WTC11 (cell line): ENCODE data around the gene TMEM178B. TPM values are rescaled to one million over a fixed set of nuclear protein-coding genes. Genes with fewer than 3 reads are reported as not detected.

Source experiments
- ATAC-seq: fragments of 200-7000 bp; cut with Tn5 transposase; 2 replicates; pipeline ENCODE4 v1.10.0; 2021; ENCODE audit warnings: mild to moderate bottlenecking, moderate library complexity
- CTCF ChIA-PET: fragments of 300-600 bp; sonication (Branson Sonifier 250); formaldehyde crosslinking; loops from one replicate; lab custom pipeline; 2021; ENCODE audit warnings: antibody characterized with exemption; lab: Charles Lee
- POLR2A ChIA-PET: fragments of 350-600 bp; sonication (Branson Sonifier 250); formaldehyde crosslinking; loops from one replicate; lab custom pipeline; 2021; ENCODE audit warnings: antibody characterized with exemption; lab: Charles Lee
- DNase-seq: peaks from one replicate; pipeline ENCODE4 v3.0.0; 2021; ENCODE audit warnings: low spot score
- H3K27ac Mint-ChIP-seq: 2 replicates; pipeline ENCODE4 v1.8.0; 2021; ENCODE audit warnings: mixed read lengths
- H3K27me3 Mint-ChIP-seq: 2 replicates; pipeline ENCODE4 v1.8.0; 2021; ENCODE audit warnings: low read depth, mild to moderate bottlenecking, moderate library complexity, mixed read lengths
- H3K36me3 Mint-ChIP-seq: 2 replicates; pipeline ENCODE4 v1.8.0; 2021; ENCODE audit warnings: mixed read lengths
- H3K4me1 Mint-ChIP-seq: 2 replicates; pipeline ENCODE4 v1.8.0; 2022; ENCODE audit warnings: mixed read lengths
- H3K4me3 Mint-ChIP-seq: 2 replicates; pipeline ENCODE4 v1.8.0; 2021; ENCODE audit warnings: mild to moderate bottlenecking, moderate library complexity, mixed read lengths
- H3K9me3 Mint-ChIP-seq: 2 replicates; pipeline ENCODE4 v1.8.0; 2021; ENCODE audit warnings: mixed read lengths
- AR ChIP-seq: fragments of 250-450 bp; sonication (Bioruptor Pico); IDR thresholded peaks from 2 replicates; pipeline ENCODE4 v1.9.0; 2021; ENCODE audit warnings: mild to moderate bottlenecking
- ATF2 ChIP-seq: sonication (generic); formaldehyde crosslinking; IDR thresholded peaks from 2 replicates; pipeline ENCODE4 v1.8.1; 2022; ENCODE audit warnings: low read depth, missing genetic modification reagents, borderline replicate concordance
- CREB1 ChIP-seq: sonication (generic); formaldehyde crosslinking; IDR thresholded peaks from 2 replicates; pipeline ENCODE4 v1.8.0; 2023; ENCODE audit warnings: mild to moderate bottlenecking, missing genetic modification reagents
- E2F4 ChIP-seq: sonication (generic); formaldehyde crosslinking; IDR thresholded peaks from 2 replicates; pipeline ENCODE4 v1.8.1; 2022; ENCODE audit warnings: low read depth, mild to moderate bottlenecking, moderate library complexity, missing genetic modification reagents, borderline replicate concordance
- ERG ChIP-seq: fragments of 250-450 bp; sonication (Bioruptor Pico); IDR thresholded peaks from 2 replicates; pipeline ENCODE4 v1.8.0; 2021; ENCODE audit warnings: mild to moderate bottlenecking
- ETV6 ChIP-seq: sonication (generic); formaldehyde crosslinking; IDR thresholded peaks from 2 replicates; pipeline ENCODE4 v1.8.1; 2022; ENCODE audit warnings: mild to moderate bottlenecking, missing genetic modification reagents
- JUN ChIP-seq: sonication (generic); formaldehyde crosslinking; IDR thresholded peaks from 2 replicates; pipeline ENCODE4 v1.8.0; 2023; ENCODE audit warnings: mild to moderate bottlenecking, missing genetic modification reagents
- KAT7 ChIP-seq: sonication (generic); formaldehyde crosslinking; IDR thresholded peaks from 2 replicates; pipeline ENCODE4 v1.8.1; 2023; ENCODE audit warnings: missing genetic modification reagents, mild to moderate bottlenecking, borderline replicate concordance
- MAX ChIP-seq: sonication (generic); formaldehyde crosslinking; IDR thresholded peaks from 2 replicates; pipeline ENCODE4 v1.8.0; 2022; ENCODE audit warnings: mild to moderate bottlenecking, missing genetic modification reagents
- OVOL2 ChIP-seq: fragments of 250-450 bp; sonication (Bioruptor Pico); IDR thresholded peaks from 2 replicates; pipeline ENCODE4 v1.9.0; 2021; ENCODE audit warnings: mild to moderate bottlenecking, borderline replicate concordance
- PRRX2 ChIP-seq: fragments of 250-450 bp; sonication (Bioruptor Pico); IDR thresholded peaks from 2 replicates; pipeline ENCODE4 v1.8.0; 2021; ENCODE audit warnings: mild to moderate bottlenecking
- USF2 ChIP-seq: sonication (generic); formaldehyde crosslinking; IDR thresholded peaks from 2 replicates; pipeline ENCODE4 v1.8.1; 2023; ENCODE audit warnings: mild to moderate bottlenecking, missing genetic modification reagents, moderate library complexity
- ZBTB21 ChIP-seq: sonication (generic); formaldehyde crosslinking; IDR thresholded peaks from 2 replicates; pipeline ENCODE4 v1.8.1; 2023; ENCODE audit warnings: mild to moderate bottlenecking, missing genetic modification reagents, borderline replicate concordance
- ZNF317 ChIP-seq: sonication (generic); formaldehyde crosslinking; IDR thresholded peaks from 2 replicates; pipeline ENCODE4 v1.8.1; 2023; ENCODE audit warnings: low read depth, mild to moderate bottlenecking, moderate library complexity, missing genetic modification reagents, borderline replicate concordance
- ZNF425 ChIP-seq: fragments of 250-450 bp; sonication (Bioruptor Pico); conservative IDR thresholded peaks from 2 replicates; pipeline ENCODE4 v1.9.0; 2021; ENCODE audit warnings: mild to moderate bottlenecking
- total RNA-seq: library from RNA; stranded (reverse); gene quantifications from 3 replicates; pipeline ENCODE4 v1.2.3, GENCODE V29; 2021

Gene TMEM178B
- total RNA-seq, 1 experiment from 2014 or later = 20.4 TPM

- no peak for TF ChIP-seq JUN (CRISPR knock-in tag)
- no peak for TF ChIP-seq ZNF317 (CRISPR knock-in tag)
- no peak for TF ChIP-seq ZNF425
- TF ChIP-seq PRRX2 (CRISPR knock-in tag) = no peak
- no peak for TF ChIP-seq ETV6 (CRISPR knock-in tag)
- no peak for TF ChIP-seq ZBTB21 (CRISPR knock-in tag)
- no peak for TF ChIP-seq OVOL2
- no peak for TF ChIP-seq CREB1 (CRISPR knock-in tag)
- no peak for TF ChIP-seq MAX (CRISPR knock-in tag)
- no peak for TF ChIP-seq ERG (CRISPR knock-in tag)
Measured at GRCh38 chr7:141455723-141456122, 381.9 kb downstream of the TMEM178B start (continued).

GRCh38 chr7:141456298-141456697, 382.4 kb downstream of the TMEM178B start:
- Mint-ChIP-seq H3K27me3 (no peaks in the 10 kb centered on the region), H3K27ac (no peak overlapping the region), H3K36me3 (no peaks in the 10 kb centered on the region), H3K4me1 (peaks cover 12% of the 10 kb centered on the region), H3K9me3 (no peaks in the 10 kb centered on the region), H3K4me3 (no peak overlapping the region)
- DNase-seq (no peak), ATAC-seq (no peak)
- ChIA-PET CTCF (interaction anchor here (0.8 kb wide), 1 partner anchor 36 kb away, joined by 3 read pairs; no protein-coding TSS in a partner anchor), POLR2A (no interaction called here)
- no peak for TF ChIP-seq ATF2 (CRISPR knock-in tag)
- no peak for TF ChIP-seq KAT7 (CRISPR knock-in tag)
- no peak for TF ChIP-seq USF2
- TF ChIP-seq AR (CRISPR knock-in tag) = no peak
- TF ChIP-seq E2F4 (CRISPR knock-in tag) = no peak
